Activated CD4-positive, alpha-beta T cell treated with anti-CD3 and anti-CD28 coated beads, Interleukin-2, Interleukin-6, amounts not matched to agents 100 ng/mL and 50 ng/mL, durations not matched to agents 16 hours and 8 hours (primary cell): Measurements from ENCODE around the gene KRT79.

Experiments
- DNase-seq: peaks from one replicate; pipeline ENCODE4 v3.0.0-alpha.2; 2020

The KRT79 gene

GRCh38 chr12:52788192-52788875, 45.8 kb downstream of the KRT79 start:
- no peak for DNase-seq

DNA sequence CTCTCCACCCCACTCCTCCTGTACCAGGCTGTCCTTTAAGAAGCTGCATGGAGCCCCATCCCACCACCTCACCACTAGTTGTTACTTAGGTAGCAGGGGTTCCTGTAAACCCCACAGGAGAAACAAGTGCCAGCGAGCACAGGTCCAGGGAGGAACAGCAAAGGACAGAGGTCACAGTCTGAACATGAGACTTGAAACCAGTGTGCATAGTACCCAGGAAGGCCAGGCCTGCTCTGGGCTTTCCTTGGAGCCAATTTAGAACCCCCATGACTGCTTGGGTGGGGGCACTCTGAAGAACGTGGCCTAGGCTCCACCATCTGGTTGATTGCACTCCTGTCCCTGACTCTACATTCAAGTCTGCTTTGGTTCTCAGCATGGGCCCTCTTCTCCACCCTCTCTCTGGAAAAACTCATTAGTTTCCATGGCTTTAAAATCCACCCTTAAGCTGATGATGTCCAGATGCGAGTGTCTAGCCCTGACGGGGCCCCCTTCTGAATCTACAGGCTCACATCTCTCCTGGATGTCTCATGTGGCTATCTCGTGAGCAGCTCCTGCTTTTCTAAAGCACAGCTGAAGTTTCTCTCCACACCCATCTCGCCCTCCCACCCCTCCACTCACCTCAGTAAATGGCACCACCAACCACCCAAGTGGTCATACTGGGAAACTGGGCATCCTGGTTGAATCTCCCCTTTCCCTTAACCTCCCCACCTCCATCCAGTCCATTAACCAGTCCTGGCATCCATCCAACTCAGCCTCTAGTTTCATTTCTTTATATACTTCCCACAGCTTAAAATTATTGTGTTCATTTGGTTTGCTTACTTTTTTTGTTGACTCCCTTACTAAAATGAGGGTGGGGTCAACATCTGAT, 46.6 kb downstream of the KRT79 start:
- no peak for DNase-seq

- no peak for DNase-seq
Measured at GRCh38 chr12:52784909-52785308, 49.2 kb downstream of the KRT79 start.

GRCh38 chr12:52783563-52784316, 50.4 kb downstream of the KRT79 start:
- DNase-seq: no peak

- DNase-seq: no peak
Measured at GRCh38 chr12:52782502-52782901, 51.6 kb downstream of the KRT79 start.

GRCh38 chr12:52781399-52782082, 52.6 kb downstream of the KRT79 start:
- DNase-seq: no peak

GRCh38 chr12:52779914-52780313, 54.2 kb downstream of the KRT79 start:
- DNase-seq: no peak

DNA sequence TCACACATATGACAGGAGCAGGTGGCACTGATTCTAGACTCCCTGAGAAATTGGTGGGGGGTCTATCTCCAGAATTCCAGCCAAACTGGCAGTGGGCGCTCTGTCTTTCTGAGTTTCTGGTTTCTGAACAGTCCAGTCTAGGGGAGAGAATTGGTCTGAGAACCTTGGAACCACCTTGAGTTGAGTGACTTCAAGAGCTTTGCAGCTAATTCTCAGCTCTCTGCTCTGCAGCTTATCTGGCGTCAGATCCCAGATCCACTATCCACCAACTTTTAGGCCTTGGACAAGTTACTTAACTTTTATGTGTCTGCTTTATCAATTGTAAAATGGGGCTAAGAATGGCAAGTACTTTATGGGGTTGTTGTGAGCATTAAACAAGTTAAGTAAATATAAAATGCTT, 55.3 kb downstream of the KRT79 start:
- DNase-seq: no peak

DNA sequence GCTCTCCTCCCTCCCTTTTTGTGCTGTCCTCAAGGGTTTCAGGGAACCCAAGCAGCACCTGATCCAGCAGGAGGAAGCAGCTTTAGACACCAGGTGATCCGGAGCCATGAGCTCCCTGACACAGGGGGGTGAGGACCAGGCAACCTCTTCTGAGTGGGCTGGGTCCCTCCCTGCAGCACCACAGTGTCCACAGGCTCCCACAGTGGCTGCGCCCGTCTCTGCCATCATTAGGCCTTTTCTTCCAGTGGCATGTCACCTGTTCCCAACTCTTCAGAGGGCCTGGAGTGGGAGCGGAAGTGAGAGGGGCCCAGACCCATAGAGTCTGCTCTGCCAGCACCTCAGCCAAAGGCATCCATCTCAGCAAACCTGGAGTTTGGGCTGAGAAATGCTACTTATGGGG, 56.5 kb downstream of the KRT79 start:
- no peak for DNase-seq

DNA sequence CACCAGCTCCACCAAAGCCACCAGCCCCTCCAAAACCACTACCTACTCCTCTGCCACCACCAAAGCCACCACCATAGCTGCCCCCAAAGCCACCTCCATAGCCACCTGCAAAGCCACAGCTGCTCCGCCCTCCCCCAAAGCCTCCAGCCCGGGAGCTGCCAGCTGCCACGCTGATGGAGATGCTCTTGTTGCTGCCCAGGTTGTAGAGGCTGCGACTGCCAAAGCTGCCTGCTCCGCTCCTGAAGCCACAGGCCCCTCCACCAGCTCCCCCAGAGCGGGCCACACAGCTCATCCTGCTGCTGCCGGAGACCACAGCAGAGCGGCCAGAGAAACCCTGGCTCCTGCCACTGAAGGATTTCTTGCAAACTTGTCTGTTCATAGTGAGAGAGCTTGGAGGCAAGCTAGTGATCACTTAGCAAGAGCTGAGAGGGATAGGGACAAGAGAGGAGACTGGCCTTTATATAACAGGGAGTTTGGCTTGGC, 57.2 kb downstream of the KRT79 start, which contains the start of gene KRT76:
TSS of gene KRT76 (minus strand) at position 433 of the 483 bp plus-strand sequence. CDS start at position 379, 54 bp downstream.
- DNase-seq: no peak

GRCh38 chr12:52776435-52776834, 57.7 kb downstream of the KRT79 start:
- DNase-seq: no peak

GRCh38 chr12:52774629-52775250, 59.4 kb downstream of the KRT79 start:
- DNase-seq: no peak

GRCh38 chr12:52772772-52773171, 61.3 kb downstream of the KRT79 start:
- no peak for DNase-seq

- no peak for DNase-seq
Measured at GRCh38 chr12:52772188-52772587, 61.9 kb downstream of the KRT79 start.

DNA sequence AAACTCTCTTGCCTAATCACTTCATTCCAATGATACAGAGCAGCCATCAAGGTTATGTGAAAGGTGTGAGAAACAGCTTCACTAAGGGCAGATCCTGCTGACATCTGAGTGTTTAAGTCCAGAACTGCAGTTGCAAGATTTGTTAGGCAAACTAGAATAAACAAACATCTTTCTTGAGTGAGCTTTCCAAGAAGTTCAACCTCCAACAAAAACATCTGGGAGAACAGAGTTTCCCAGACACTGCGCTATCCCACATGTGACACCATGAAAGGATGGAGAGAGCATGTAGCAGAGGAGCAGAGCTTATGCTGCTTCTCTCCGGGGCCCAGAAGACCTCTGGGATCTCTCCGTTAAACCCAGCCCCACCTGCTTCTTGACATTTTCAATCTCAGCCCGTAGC, 62.6 kb downstream of the KRT79 start:
- no peak for DNase-seq
